Measurements from ENCODE around the gene DCAF17.

The DCAF17 gene

DNA sequence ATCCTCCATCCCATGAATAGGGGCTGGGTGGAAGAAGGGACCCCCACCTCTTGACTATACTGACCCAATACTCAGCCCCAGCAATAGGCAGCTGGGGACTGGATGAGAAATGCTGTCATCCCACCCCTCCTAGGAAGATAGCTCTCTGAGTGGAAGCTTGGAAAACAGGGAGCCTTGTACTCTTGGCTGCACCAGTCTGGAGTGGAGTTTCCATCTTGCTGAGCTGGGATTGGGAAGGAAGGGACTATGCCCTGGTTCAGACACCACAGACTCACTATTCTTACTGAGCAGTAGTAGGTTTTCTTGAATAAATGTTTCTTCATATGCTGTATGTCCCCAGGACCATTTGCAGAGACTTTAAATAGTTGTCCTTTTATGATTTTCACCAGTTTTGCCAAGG, 7.4 kb downstream of the DCAF17 start:
- no peak for TF ChIP-seq ZNF565 (CRISPR knock-in tag; conservative IDR thresholded peaks at IDR 0.05; ENCODE audit: low read depth)
- TF ChIP-seq ARNTL (CRISPR knock-in tag; IDR thresholded peaks at IDR 0.05; ENCODE audit: borderline replicate concordance, low read depth) = no peak
- TF ChIP-seq ZFP3 (CRISPR knock-in tag; IDR thresholded peaks at IDR 0.05) = no peak
- TF ChIP-seq BACH2 (CRISPR knock-in tag; IDR thresholded peaks at IDR 0.05; ENCODE audit: borderline replicate concordance) = no peak
- TF ChIP-seq CSDC2 (CRISPR knock-in tag; IDR thresholded peaks at IDR 0.05) = no peak
- no peak for TF ChIP-seq TCF4 (CRISPR knock-in tag; IDR thresholded peaks at IDR 0.05; ENCODE audit: borderline replicate concordance)
- TF ChIP-seq OSR1 (CRISPR knock-in tag; IDR thresholded peaks at IDR 0.05) = no peak
- TF ChIP-seq GLIS3 (CRISPR knock-in tag; IDR thresholded peaks at IDR 0.05) = no peak
- TF ChIP-seq ZFP30 (CRISPR knock-in tag; IDR thresholded peaks at IDR 0.05) = no peak
- TF ChIP-seq ZNF70 (CRISPR knock-in tag; IDR thresholded peaks at IDR 0.05) = no peak
- no peak for TF ChIP-seq RARB (CRISPR knock-in tag; IDR thresholded peaks at IDR 0.05)
- ATAC-seq = no peak

DNA sequence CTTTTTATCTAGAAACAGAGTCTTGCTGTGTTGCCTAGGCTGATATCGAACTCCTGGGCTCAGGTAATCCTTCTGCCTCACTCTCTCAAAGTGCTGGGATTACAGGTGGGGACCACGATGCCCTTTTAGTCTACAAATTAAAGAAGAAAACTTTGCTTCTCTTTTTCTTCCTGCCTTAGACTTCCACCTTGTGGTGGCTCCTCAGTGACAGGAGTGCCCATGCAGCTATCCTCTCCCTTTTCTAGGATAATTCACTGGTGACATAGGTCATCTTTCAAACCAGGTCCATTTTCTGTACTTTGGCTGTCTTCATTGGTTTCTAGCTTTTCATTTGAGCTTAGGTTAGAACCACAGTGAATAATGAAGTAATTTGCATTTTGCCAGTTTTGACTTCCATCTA, 13.6 kb downstream of the DCAF17 start:
- TF ChIP-seq OSR1 (CRISPR knock-in tag; IDR thresholded peaks at IDR 0.05) = no peak
- TF ChIP-seq ZNF8 (CRISPR knock-in tag; IDR thresholded peaks at IDR 0.05) = no peak
- no peak for TF ChIP-seq ISL1 (CRISPR knock-in tag; IDR thresholded peaks at IDR 0.05)
- TF ChIP-seq ESRRG (CRISPR knock-in tag; IDR thresholded peaks at IDR 0.05) = no peak
- TF ChIP-seq TSHZ2 (CRISPR knock-in tag; IDR thresholded peaks at IDR 0.05) = no peak
- TF ChIP-seq POU6F1 (CRISPR knock-in tag; IDR thresholded peaks at IDR 0.05; ENCODE audit: borderline replicate concordance, low read depth) = no peak
- TF ChIP-seq TOX (CRISPR knock-in tag; IDR thresholded peaks at IDR 0.05; ENCODE audit: borderline replicate concordance) = no peak
- TF ChIP-seq RARB (CRISPR knock-in tag; IDR thresholded peaks at IDR 0.05) = no peak
- TF ChIP-seq CREB5 (CRISPR knock-in tag; IDR thresholded peaks at IDR 0.05; ENCODE audit: low read depth) = no peak
- no peak for TF ChIP-seq ZFP3 (CRISPR knock-in tag; IDR thresholded peaks at IDR 0.05)
- TF ChIP-seq, protein P1, sequence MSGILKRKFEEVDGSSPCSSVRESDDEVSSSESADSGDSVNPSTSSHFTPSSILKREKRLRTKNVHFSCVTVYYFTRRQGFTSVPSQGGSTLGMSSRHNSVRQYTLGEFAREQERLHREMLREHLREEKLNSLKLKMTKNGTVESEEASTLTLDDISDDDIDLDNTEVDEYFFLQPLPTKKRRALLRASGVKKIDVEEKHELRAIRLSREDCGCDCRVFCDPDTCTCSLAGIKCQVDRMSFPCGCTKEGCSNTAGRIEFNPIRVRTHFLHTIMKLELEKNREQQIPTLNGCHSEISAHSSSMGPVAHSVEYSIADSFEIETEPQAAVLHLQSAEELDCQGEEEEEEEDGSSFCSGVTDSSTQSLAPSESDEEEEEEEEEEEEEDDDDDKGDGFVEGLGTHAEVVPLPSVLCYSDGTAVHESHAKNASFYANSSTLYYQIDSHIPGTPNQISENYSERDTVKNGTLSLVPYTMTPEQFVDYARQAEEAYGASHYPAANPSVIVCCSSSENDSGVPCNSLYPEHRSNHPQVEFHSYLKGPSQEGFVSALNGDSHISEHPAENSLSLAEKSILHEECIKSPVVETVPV (CRISPR knock-in tag; IDR thresholded peaks at IDR 0.05) = no peak
- no peak for TF ChIP-seq ZFP30 (CRISPR knock-in tag; IDR thresholded peaks at IDR 0.05)
- TF ChIP-seq ZNF565 (CRISPR knock-in tag; conservative IDR thresholded peaks at IDR 0.05; ENCODE audit: low read depth) = no peak
- no peak for TF ChIP-seq ZC3H10 (CRISPR knock-in tag; IDR thresholded peaks at IDR 0.05)
- TF ChIP-seq BACH2 (CRISPR knock-in tag; IDR thresholded peaks at IDR 0.05; ENCODE audit: borderline replicate concordance) = no peak
- TF ChIP-seq TCF4 (CRISPR knock-in tag; IDR thresholded peaks at IDR 0.05; ENCODE audit: borderline replicate concordance) = no peak
- no peak for TF ChIP-seq GLIS3 (CRISPR knock-in tag; IDR thresholded peaks at IDR 0.05)
- no peak for TF ChIP-seq SNAI2 (CRISPR knock-in tag; IDR thresholded peaks at IDR 0.05)
- TF ChIP-seq PATZ1 (CRISPR knock-in tag; IDR thresholded peaks at IDR 0.05; ENCODE audit: borderline replicate concordance) = no peak
- no peak for ATAC-seq

DNA sequence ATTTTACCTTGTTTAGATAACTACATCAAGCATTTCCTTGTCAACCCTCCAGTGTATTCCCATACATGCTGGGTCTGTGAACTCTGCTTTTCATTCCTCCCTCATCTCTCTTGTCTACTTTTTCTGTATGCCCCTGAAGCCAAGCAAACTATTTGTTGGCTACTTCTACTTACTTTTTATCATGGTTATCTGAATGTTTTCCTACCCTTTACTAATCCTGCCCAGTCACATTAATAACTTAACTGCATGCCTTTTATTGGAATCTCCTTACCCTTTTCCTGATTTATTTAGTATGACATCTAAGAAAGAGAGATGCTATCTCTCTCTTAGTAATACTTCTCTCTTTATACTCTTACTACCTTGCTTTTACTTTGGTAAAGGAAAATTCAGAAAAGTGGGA, 17.0 kb downstream of the DCAF17 start:
- TF ChIP-seq ZNF8 (CRISPR knock-in tag; IDR thresholded peaks at IDR 0.05) (no peak), ZNF565 (CRISPR knock-in tag; conservative IDR thresholded peaks at IDR 0.05; ENCODE audit: low read depth) (no peak), GLIS3 (CRISPR knock-in tag; IDR thresholded peaks at IDR 0.05) (no peak), ISL1 (CRISPR knock-in tag; IDR thresholded peaks at IDR 0.05) (peak; percentile 24; the same call in 1 of the 2 replicates)
- peak; percentile 77 for ATAC-seq
